Neutrophil (primary cell): Measurements from ENCODE around the gene C5orf22.
"Not testable (repeated sequence)": the region's sequence is repeated elsewhere in the genome, so short reads cannot be mapped to it uniquely, and the experiment has no call there.

Source experiments
- H3K27ac ChIP-seq: fragments of 200-600 bp; sonication (generic); 2 replicates; pipeline ENCODE4 v1.5.1; 2016; ENCODE audit warnings: mild to moderate bottlenecking, moderate library complexity
- H3K27me3 ChIP-seq: fragments of 200-600 bp; sonication (generic); 2 replicates; pipeline ENCODE4 v1.6.0; 2016; ENCODE audit warnings: mild to moderate bottlenecking
- H3K36me3 ChIP-seq: fragments of 200-600 bp; sonication (generic); 2 replicates; pipeline ENCODE4 v1.5.1; 2017
- H3K4me1 ChIP-seq, 2 experiments: fragments of 200-600 bp in 1 of 2; sonication (generic) in 1 of 2; 1 replicate in 1 of 2; 2 replicates in 1 of 2; pipeline versions ENCODE4 v1.5.1 to v1.6.1; 2013 to 2016; ENCODE audit warnings: low read depth in 1 of 2, low read length in 1 of 2, mild to moderate bottlenecking in 1 of 2, moderate library complexity in 1 of 2; ENCODE audit not compliant: control insufficient read depth in 1 of 2, insufficient read depth in 1 of 2
- H3K4me3 ChIP-seq, 2 experiments: fragments of 200-600 bp in 1 of 2; sonication (generic) in 1 of 2; 1 replicate in 1 of 2; 2 replicates in 1 of 2; pipeline ENCODE4 v1.5.1; 2013 to 2016; ENCODE audit warnings: low read depth in 1 of 2, low read length in 1 of 2, mild to moderate bottlenecking in 1 of 2, moderate library complexity in 1 of 2
- H3K9me3 ChIP-seq: fragments of 200-600 bp; sonication (generic); 2 replicates; pipeline ENCODE4 v1.5.1; 2016
- CTCF ChIP-seq: fragments of 200-600 bp; sonication (generic); IDR thresholded peaks from 2 replicates; pipeline ENCODE4 v1.5.1; 2016; ENCODE audit warnings: antibody characterized with exemption

Gene C5orf22

DNA sequence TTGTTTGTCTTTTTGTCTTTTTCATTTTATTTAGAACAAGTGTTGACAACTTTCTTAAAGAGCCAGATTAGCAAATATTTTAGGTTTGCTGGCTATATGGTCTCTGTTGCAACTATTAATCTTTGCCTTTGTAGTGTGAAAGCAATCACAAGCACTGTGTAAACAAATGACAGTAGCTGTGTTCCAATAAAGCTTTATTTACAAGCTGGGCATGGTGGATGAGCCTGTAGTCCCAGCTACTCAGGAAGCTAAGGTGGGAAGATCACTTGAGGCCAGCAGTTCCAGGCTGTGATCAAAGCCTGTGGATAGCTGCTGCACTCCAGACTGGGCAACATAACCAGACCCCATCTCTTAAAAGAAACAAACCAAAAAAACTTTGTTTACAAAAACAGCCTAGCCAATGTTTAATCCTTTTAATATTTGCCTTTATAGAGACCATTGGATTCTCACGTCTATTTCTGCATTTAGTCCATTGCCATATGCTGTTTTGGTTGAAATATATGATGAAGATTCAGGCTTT is 2.5 kb downstream of the C5orf22 start:
- Histone ChIP-seq H3K9me3 (no peaks in the 10 kb centered on the region), H3K27me3 (no peaks in the 10 kb centered on the region), H3K36me3 (peaks cover 52% of the 10 kb centered on the region), H3K4me3 (no peak overlapping the region), H3K27ac (no peak overlapping the region), H3K4me1 (peaks cover 20 to 22% of the 10 kb centered on the region in 2 experiments)
- TF ChIP-seq CTCF = no peak

- H3K9me3 ChIP-seq = no peaks in the 10 kb centered on the region
- no peak for TF ChIP-seq CTCF
- peaks cover 74% of the 10 kb centered on the region for H3K36me3 ChIP-seq
- H3K4me1 ChIP-seq = peaks cover 12% of the 10 kb centered on the region in 2 experiments
- no peak overlapping the region for H3K4me3 ChIP-seq
- H3K27me3 ChIP-seq = no peaks in the 10 kb centered on the region
- no peak overlapping the region for H3K27ac ChIP-seq
These were observed 4.8 kb downstream of the C5orf22 start for GRCh38 chr5:31536873-31537272.

DNA sequence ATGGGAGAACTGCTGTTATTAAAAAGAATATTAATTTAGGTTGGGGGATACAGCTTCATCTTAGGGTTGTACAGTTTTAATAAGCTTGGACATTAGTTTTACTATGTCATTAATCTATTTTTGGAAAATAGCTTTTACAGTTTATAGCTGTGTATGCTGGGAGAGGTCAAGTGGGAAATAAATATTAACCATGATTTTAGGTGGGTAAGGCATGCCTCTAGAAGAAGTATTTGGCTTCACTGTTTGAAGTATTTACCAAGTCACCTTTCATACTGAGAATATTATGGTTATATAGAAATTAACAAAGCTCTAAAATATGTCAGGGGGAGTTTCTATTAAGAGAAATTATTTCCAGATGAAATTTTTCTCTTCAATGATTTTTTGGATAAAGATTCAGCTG is 5.2 kb downstream of the C5orf22 start:
- Histone ChIP-seq H3K27ac (no peak overlapping the region), H3K4me3 (no peak overlapping the region), H3K36me3 (peaks cover 78% of the 10 kb centered on the region), H3K27me3 (no peaks in the 10 kb centered on the region), H3K9me3 (no peaks in the 10 kb centered on the region), H3K4me1 (peaks cover 12% of the 10 kb centered on the region in 2 experiments)
- TF ChIP-seq CTCF = no peak

DNA sequence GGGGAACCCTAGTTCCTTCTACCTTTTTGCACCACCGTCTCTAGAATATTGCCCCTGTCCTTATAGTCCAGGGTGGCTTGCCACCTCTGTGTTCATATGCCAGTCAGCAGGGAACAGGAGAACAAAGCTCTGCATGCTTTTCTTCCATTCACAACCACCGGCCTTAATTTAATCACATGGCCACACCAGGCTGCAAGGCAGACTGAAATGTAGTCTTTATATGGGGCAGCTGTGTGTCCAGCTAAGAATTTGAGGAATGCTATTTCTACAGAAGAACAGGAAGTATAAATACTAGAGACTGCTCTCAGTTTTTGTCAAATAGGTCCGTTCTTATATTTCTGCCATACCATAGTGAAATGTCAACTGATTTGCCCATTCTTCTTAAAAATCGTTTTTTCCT is 5.8 kb downstream of the C5orf22 start:
- Histone ChIP-seq H3K36me3 (peaks cover 83% of the 10 kb centered on the region), H3K4me3 (no peak overlapping the region), H3K9me3 (no peaks in the 10 kb centered on the region), H3K27ac (no peak overlapping the region), H3K27me3 (no peaks in the 10 kb centered on the region), H3K4me1 (peaks cover 7 to 8% of the 10 kb centered on the region in 2 experiments)
- no peak for TF ChIP-seq CTCF

GRCh38 chr5:31549114-31549513 is 17.0 kb downstream of the C5orf22 start:
- not testable (repeated sequence) for H3K9me3 ChIP-seq, H3K4me1 ChIP-seq, H3K27me3 ChIP-seq, H3K27ac ChIP-seq, H3K4me3 ChIP-seq
- peaks cover 89% of the 10 kb centered on the region for H3K36me3 ChIP-seq

DNA sequence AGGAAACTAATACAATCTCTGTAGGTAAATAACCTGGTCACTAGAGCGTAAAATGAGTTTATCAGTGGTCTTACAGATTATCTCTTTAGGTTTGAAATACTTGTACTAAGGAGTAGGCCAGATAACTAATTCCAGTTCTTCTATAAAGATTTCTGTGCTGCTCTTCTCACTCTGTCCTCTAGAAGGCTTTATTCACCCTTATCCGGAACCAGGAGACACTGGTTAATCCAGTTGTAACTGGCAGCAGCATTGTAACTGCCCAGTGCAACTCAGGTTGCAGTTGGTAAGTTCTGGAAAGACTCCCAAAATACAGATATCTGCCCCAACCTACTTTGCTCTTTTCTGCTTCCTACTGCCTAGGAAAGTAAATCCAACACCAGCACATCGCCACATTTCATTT is 19.8 kb downstream of the C5orf22 start:
- Histone ChIP-seq H3K9me3 (no peaks in the 10 kb centered on the region), H3K27me3 (no peaks in the 10 kb centered on the region), H3K36me3 (peaks cover 84% of the 10 kb centered on the region), H3K27ac (no peak overlapping the region), H3K4me3 (no peak overlapping the region), H3K4me1 (no peaks in the 10 kb centered on the region)
- TF ChIP-seq CTCF = no peak
